AG04449 (cell line): ENCODE results near the gene TFEB.

Experiments
- CTCF ChIA-PET: fragments of 350-600 bp; formaldehyde crosslinking; extraction: SDS; loops from one replicate; lab custom pipeline; 2021; ENCODE audit warnings: antibody characterized with exemption; lab: Yijun Ruan, JAX
- POLR2A ChIA-PET: fragments of 400-600, 350-600 bp; formaldehyde crosslinking; extraction: SDS; loops from one replicate; lab custom pipeline; 2020; ENCODE audit warnings: antibody characterized with exemption, inconsistent platforms; lab: Yijun Ruan, JAX
- DNase-seq: peaks from one replicate; pipeline ENCODE4 v3.0.0-alpha.2; 2010; ENCODE audit warnings: low read depth, low spot score
- H3K4me3 ChIP-seq: 2 replicates; pipeline ENCODE4 v1.5.1; 2011; ENCODE audit warnings: low read depth, mild to moderate bottlenecking, control low read depth, low read length
- CTCF ChIP-seq: IDR thresholded peaks from one replicate; pipeline ENCODE4 v1.5.1; 2011; ENCODE audit warnings: mild to moderate bottlenecking, moderate library complexity, low read length, control low read depth, inconsistent platforms; ENCODE audit not compliant: insufficient read depth; ENCODE audit errors: missing control alignments

Gene TFEB

GRCh38 chr6:41705311-41705995 lies 30.0 kb downstream of the TFEB start:
- CTCF ChIA-PET = interaction anchor here (0.7 to 3.6 kb wide), 23 partner anchors 10 to 651 kb away, joined by 3 to 43 read pairs (median 8); partner anchors contain the start of genes TFEB and TOMM6
- no peak for TF ChIP-seq CTCF
- no peak for DNase-seq
- POLR2A ChIA-PET = interaction anchor here (0.9 to 2.4 kb wide), 4 partner anchors 7 to 29 kb away, joined by 3 to 12 read pairs (median 8); partner anchors contain the start of gene TFEB
- no peak overlapping the region for H3K4me3 ChIP-seq

- H3K4me3 ChIP-seq = no peak overlapping the region
- CTCF ChIA-PET = interaction anchor here (0.9 to 3.6 kb wide), 17 partner anchors 11 to 650 kb away, joined by 3 to 43 read pairs (median 10); partner anchors contain the start of genes TFEB and TOMM6
- POLR2A ChIA-PET = interaction anchor here (2.4 kb wide), 1 partner anchor 30 kb away, joined by 10 read pairs; the partner anchor contains the start of gene TFEB
- TF ChIP-seq CTCF = no peak
- no peak for DNase-seq
These were observed 30.6 kb downstream of the TFEB start for GRCh38 chr6:41704656-41705310.

- CTCF ChIA-PET = interaction anchor here (2.1 to 3.6 kb wide), 6 partner anchors 10 to 336 kb away, joined by 8 to 43 read pairs (median 14); partner anchors contain the start of gene TOMM6
- POLR2A ChIA-PET = no interaction called here
These were observed 31.4 kb downstream of the TFEB start for GRCh38 chr6:41704028-41704427.

GRCh38 chr6:41702771-41703494 lies 32.5 kb downstream of the TFEB start:
- no peak overlapping the region for H3K4me3 ChIP-seq
- DNase-seq = no peak
- POLR2A ChIA-PET = interaction anchor here (0.6 kb wide), 1 partner anchor 237 kb away, joined by 3 read pairs; no protein-coding TSS in a partner anchor
- CTCF ChIA-PET = interaction anchor here (0.8 to 5.6 kb wide), 2 partner anchors 18 to 111 kb away, joined by 3 to 37 read pairs; no protein-coding TSS in a partner anchor
- no peak for TF ChIP-seq CTCF

More at GRCh38 chr6:41704028-41704427, 31.4 kb downstream of the TFEB start:
- TF ChIP-seq CTCF = no peak
- no peak overlapping the region for H3K4me3 ChIP-seq
- DNase-seq = no peak

GRCh38 chr6:41702089-41702745 lies 33.2 kb downstream of the TFEB start:
- H3K4me3 ChIP-seq = no peak overlapping the region
- ChIA-PET CTCF (interaction anchor here (0.8 to 5.6 kb wide), 2 partner anchors 18 to 110 kb away, joined by 3 to 37 read pairs; no protein-coding TSS in a partner anchor), POLR2A (interaction anchor here (0.6 kb wide), 1 partner anchor 238 kb away, joined by 3 read pairs; no protein-coding TSS in a partner anchor)
- no peak for TF ChIP-seq CTCF
- DNase-seq = no peak
